Osteoblast (primary cell): Measurements from ENCODE around the gene ENTR1. TPM values are rescaled to one million over a fixed set of nuclear protein-coding genes. Genes with fewer than 3 reads are reported as not detected.

Experiments used
- DNase-seq: peaks from one replicate; pipeline ENCODE4 v3.0.0; 2011; ENCODE audit warnings: low spot score, mixed read lengths; ENCODE audit not compliant: insufficient read length; ENCODE audit errors: missing footprints
- H2AFZ ChIP-seq: 2 replicates; pipeline ENCODE4 v1.6.0; 2011; ENCODE audit warnings: mild to moderate bottlenecking, low read length
- H3K27ac ChIP-seq: 2 replicates; pipeline ENCODE4 v1.5.1; 2011; ENCODE audit warnings: mild to moderate bottlenecking, low read depth, low read length, moderate library complexity
- H3K27me3 ChIP-seq: 2 replicates; pipeline ENCODE4 v1.6.0; 2012; ENCODE audit warnings: mild to moderate bottlenecking, control low read depth, inconsistent platforms, low read length, moderate library complexity; ENCODE audit not compliant: insufficient read depth
- H3K36me3 ChIP-seq: 2 replicates; pipeline ENCODE4 v1.5.1; 2011; ENCODE audit warnings: mild to moderate bottlenecking, low read length, control low read depth, moderate library complexity; ENCODE audit not compliant: insufficient read depth
- H3K4me1 ChIP-seq: 2 replicates; pipeline ENCODE4 v1.5.1; 2011; ENCODE audit warnings: mild to moderate bottlenecking, low read length, control low read depth, moderate library complexity; ENCODE audit not compliant: insufficient read depth
- H3K4me2 ChIP-seq: 2 replicates; pipeline ENCODE4 v1.6.0; 2011; ENCODE audit warnings: mild to moderate bottlenecking, low read length; ENCODE audit not compliant: insufficient read depth
- H3K4me3 ChIP-seq: fragments of 200-600 bp; sonication (generic); 3 replicates; pipeline ENCODE4 v1.5.1; 2012; ENCODE audit warnings: mild to moderate bottlenecking, low read length, inconsistent platforms; ENCODE audit not compliant: insufficient read depth
- H3K79me2 ChIP-seq: 2 replicates; pipeline ENCODE4 v1.6.0; 2012; ENCODE audit warnings: mild to moderate bottlenecking, low read length, control low read depth, inconsistent platforms; ENCODE audit not compliant: insufficient read depth
- H3K9me3 ChIP-seq: 2 replicates; pipeline ENCODE4 v1.5.1; 2011; ENCODE audit warnings: low read depth, low read length, control low read depth
- H4K20me1 ChIP-seq: 2 replicates; pipeline ENCODE4 v1.6.0; 2012; ENCODE audit warnings: mild to moderate bottlenecking, low read length, control low read depth; ENCODE audit not compliant: insufficient read depth
- CTCF ChIP-seq: IDR thresholded peaks from 2 replicates; pipeline ENCODE4 v1.5.1; 2011; ENCODE audit warnings: mild to moderate bottlenecking, low read depth, low read length, moderate library complexity; ENCODE audit errors: extremely low read depth
- total RNA-seq: library from RNA; depleted of rRNA; stranded (reverse); fragments of >200 nt; gene quantifications from 2 replicates; pipeline ENCODE4 v1.2.3, GENCODE V29; 2012

ENTR1 gene
- total RNA-seq, 1 donor = 40.2 TPM

DNA sequence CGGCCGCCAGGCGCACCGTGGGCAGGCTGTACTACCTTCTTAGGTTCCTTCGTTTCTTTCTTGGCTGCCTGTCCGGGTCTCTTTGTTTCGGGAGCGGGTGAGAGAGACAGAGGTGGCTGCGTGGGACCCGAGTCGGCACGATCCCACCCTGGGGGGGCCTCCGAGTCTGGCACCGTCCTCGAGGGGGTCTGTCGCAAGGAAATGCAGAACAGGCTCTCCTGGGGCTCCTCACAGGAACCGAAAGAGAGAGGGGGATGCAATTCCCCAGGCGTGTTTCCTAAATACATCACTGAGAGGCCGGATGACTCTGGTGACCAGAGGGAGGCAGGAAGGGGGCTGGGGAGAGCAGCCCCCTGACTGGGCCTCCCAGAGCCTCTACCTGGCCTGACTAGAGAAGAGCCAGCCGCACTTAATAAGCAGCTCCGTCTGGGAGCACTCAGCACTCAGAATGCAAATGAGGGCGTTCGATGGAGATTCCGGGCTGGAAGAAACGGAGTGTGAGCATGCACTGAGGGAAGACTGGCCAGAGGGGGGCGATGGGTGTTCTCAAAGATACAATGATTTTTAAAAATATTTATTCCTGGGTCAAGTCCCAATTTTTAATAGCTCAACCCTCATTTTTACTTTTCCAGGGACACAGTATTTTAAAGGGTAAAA is 40.9 kb upstream of the ENTR1 start:
- no peaks in the 10 kb centered on the region for H3K27me3 ChIP-seq

DNA sequence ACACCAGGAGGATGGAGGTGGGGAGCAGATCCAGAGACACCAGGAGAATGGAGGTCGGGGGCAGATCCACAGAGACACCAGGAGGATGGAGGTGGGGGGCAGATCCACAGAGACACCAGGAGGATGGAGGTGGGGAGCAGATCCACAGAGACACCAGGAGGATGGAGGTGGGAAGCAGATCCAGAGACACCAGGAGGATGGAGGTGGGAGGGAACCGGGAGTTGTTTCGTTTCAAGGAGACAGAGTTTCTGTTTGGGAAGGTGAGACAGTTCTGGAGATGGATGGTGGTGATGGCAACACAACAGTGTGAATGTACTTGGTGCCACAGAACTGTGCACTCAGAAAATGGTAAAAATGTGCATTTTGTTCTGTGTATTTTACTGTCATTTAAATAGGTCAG is 38.2 kb upstream of the ENTR1 start:
- DNase-seq = no peak
- Histone ChIP-seq H3K27me3 (no peaks in the 10 kb centered on the region), H3K36me3 (peaks cover 90% of the 10 kb centered on the region), H3K4me2 (no peak overlapping the region), H3K4me1 (no peaks in the 10 kb centered on the region), H4K20me1 (peaks cover 21% of the 10 kb centered on the region), H3K9me3 (no peaks in the 10 kb centered on the region), H3K79me2 (peaks cover 10% of the 10 kb centered on the region), H3K27ac (no peak overlapping the region), H3K4me3 (no peak overlapping the region), H2AFZ (no peak overlapping the region)
- no peak for TF ChIP-seq CTCF

More for the DNA sequence above, 40.9 kb upstream of the ENTR1 start:
- Histone ChIP-seq H3K36me3 (peaks cover 88% of the 10 kb centered on the region), H4K20me1 (peaks cover 4% of the 10 kb centered on the region), H3K4me1 (no peaks in the 10 kb centered on the region), H3K4me2 (no peak overlapping the region), H3K4me3 (no peak overlapping the region), H3K9me3 (no peaks in the 10 kb centered on the region), H2AFZ (no peak overlapping the region), H3K79me2 (peaks cover 12% of the 10 kb centered on the region), H3K27ac (no peak overlapping the region)
- peak; percentile 6 for TF ChIP-seq CTCF
- no peak for DNase-seq

DNA sequence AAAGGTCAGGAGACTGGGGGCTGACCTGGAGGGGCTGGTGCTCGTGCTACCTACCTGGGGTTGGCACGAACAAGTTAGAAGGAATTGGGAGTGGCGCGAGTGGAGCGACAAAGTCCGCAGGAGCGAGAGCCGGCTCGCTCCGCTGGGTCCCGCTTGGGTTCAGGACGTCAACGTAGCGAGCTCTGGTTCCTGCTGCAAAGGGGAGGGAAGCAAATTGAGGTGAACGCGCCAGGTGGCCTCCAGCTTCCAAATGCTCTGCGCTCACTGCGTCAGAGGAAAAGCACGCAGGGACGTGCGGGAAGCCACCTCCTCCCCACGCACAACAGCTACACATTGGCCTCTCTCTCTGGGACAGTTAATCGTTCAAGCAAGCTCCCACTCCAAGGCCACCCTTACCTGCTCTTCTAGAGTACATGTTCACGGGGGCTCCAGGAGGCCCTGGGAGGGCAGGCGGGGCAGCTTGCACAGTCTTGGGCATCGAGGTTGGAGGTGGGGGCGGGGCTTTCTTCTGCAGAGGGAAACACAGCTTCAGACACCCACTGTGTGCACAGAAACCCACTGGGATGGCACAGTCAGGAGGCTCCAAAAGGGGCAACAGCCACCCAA is 36.9 kb upstream of the ENTR1 start:
- no peak overlapping the region for H3K4me2 ChIP-seq
- no peaks in the 10 kb centered on the region for H3K4me1 ChIP-seq
- no peak overlapping the region for H2AFZ ChIP-seq
- H3K36me3 ChIP-seq = peaks cover 95% of the 10 kb centered on the region
- H3K27me3 ChIP-seq = no peaks in the 10 kb centered on the region
- no peak overlapping the region for H3K4me3 ChIP-seq
- H3K27ac ChIP-seq = no peak overlapping the region
- H4K20me1 ChIP-seq = peaks cover 28% of the 10 kb centered on the region
- DNase-seq = no peak
- TF ChIP-seq CTCF = no peak
- no peaks in the 10 kb centered on the region for H3K9me3 ChIP-seq
- peaks cover 6% of the 10 kb centered on the region for H3K79me2 ChIP-seq

- H3K4me3 ChIP-seq = no peak overlapping the region
- H3K4me2 ChIP-seq = no peak overlapping the region
- DNase-seq = no peak
- no peaks in the 10 kb centered on the region for H3K27me3 ChIP-seq
- peaks cover 2% of the 10 kb centered on the region for H3K79me2 ChIP-seq
- no peak overlapping the region for H3K27ac ChIP-seq
- H2AFZ ChIP-seq = no peak overlapping the region
- no peak for TF ChIP-seq CTCF
- H3K9me3 ChIP-seq = no peaks in the 10 kb centered on the region
- peaks cover 98% of the 10 kb centered on the region for H3K36me3 ChIP-seq
- H3K4me1 ChIP-seq = peaks cover 6% of the 10 kb centered on the region
- H4K20me1 ChIP-seq = peaks cover 42% of the 10 kb centered on the region
Measured at GRCh38 chr9:136445799-136446198, 35.4 kb upstream of the ENTR1 start.
